HG03354 (cell line): Measurements from ENCODE around the gene DDX24.

Experiments used
- ATAC-seq: cut with Tn5 transposase; IDR thresholded peaks from one replicate; pipeline ENCODE4 v1.9.1; 2021; ENCODE audit warnings: mild to moderate bottlenecking; ENCODE audit not compliant: unreplicated experiment, poor library complexity, severe bottlenecking

DDX24 gene

DNA sequence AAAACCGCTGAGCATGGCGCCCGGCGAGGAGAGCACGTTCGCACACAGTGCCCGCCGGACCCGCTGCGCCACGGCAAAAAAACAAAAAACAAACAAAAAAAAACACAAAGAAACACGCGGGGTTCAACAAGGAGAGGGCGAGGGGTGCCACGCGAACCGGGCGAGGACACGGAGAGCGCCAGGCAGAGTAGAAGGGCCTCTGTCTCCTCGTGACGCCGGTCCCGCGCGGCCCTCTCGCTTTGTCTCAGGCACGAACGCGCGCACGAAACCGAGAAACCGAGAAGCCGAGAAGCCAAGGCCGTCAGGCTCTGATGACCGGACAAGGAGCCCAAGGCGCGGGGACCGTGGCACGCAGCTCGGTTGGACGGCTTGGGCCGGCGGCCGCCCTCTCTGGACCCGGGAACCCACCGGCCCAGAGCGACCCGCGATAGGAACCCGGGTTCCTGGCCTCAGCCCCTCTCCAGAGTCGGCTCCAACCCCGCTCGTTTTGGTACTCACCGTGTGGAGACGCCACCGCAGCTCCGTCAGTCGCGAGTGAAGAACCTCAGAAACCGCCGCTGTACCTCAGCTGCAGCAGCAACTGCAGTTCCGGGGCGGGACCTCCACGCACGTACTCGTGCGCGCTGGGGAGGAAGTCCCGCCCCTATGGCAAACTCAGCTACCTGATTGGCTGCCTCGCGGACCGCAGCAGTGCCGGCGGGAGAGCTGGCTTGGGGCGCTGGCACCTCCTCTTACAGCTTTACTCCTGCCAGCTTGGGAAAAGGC is at the start of gene DDX24, which contains the start of gene IFI27L1:
TSS of gene DDX24 (minus strand) at position 582 of the 765 bp plus-strand sequence. CDS start 1,460 bp downstream, outside the sequence.
TSS of gene IFI27L1 (plus strand) at position 690 of the 765 bp plus-strand sequence. CDS start 15,628 bp downstream, outside the sequence.
- peak; percentile 97 for ATAC-seq

GRCh38 chr14:94129758-94130414 is 48.9 kb upstream of the DDX24 start:
- ATAC-seq: no peak

DNA sequence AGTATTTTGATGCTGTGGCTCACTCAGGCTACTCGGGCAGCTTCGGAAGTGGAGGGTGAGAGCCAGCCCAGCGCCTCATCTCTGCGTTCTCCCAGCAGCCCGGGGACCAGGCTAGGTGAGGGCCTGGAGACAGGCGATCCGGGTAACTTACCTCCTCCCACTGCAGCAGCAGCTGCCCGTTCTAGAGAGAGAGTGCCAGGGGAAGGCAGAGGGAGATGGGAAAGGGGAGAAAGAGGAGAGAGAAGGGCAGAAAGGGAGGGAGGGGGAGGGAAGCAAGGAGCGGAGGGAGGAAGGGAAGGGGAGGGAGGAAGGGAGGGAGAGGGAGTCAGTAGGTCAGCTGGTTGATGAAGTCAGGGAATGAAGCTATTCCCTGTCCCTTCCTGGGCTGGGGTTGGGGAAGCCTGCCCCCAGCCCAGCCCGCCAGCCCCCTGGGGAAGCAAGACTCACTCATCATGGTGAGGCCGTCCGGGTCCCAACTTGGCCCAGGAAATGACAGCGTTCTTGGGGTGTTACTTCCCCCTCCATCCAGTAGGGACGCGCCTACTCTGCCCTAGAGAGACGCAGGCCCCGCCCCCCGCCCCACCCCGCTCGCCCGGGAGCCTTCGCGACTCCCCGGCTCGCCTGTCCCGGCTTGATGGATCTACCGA is 48.2 kb upstream of the DDX24 start, which contains the start of gene IFI27L2:
TSS of gene IFI27L2 (minus strand) at position 494 of the 647 bp plus-strand sequence. CDS start at position 454, 40 bp downstream.
- ATAC-seq: peak; percentile 96

DNA sequence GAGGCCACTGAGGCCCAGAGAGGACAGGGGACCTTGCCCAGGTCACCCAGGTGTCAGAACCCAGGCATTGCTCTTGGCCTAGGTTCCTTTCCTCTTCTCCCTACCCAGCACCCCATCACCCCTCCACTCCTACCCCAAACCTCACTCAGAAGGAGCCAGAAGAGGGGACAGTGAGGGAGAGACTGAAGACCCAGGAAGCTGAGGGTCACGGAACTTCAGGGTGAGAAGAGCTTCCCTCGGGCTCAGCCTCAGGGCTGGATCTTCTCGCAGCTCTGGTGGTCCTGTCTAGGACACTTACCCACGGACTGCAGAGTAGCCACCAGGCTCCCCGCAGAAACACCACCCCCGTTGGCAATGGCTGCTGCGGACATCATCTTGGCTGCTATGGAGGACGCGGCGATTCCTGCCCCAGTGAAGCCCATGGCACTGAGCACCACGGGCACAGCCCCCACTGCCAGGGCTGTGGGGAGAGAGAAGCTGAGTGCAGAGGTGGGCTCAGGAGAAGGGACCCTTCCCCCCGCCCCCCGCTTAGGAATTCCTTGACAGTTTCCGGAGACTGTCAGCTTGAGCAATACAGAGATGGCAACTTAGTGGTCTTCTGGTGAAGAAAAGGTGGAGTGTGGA is 47.3 kb upstream of the DDX24 start:
- ATAC-seq: no peak

DNA sequence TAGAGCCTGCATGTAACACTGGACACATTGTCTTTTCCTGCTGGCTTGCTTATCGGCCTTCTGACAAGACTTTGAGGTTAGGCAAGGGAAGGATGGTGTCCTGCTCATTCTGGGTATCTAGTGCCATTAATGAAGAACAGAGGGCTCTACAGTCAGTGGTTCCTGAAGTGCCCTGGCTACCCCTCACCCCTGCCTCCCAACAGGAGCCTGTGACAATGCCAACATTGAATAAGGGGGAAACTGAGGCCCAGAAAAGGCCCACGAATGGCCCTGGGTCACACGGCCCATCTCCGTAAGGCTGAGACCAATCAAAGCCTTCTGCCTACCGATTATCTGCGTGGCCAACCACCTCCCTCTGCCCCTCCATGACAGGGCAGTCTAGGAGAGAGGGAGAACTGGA is 46.3 kb upstream of the DDX24 start:
- ATAC-seq: no peak

- ATAC-seq: no peak
These were observed 45.8 kb upstream of the DDX24 start for GRCh38 chr14:94126800-94127199.

GRCh38 chr14:94126419-94126677 is 45.3 kb upstream of the DDX24 start:
- ATAC-seq: no peak

GRCh38 chr14:94125659-94126418 is 44.8 kb upstream of the DDX24 start:
- no peak for ATAC-seq

- no peak for ATAC-seq
These were observed 43.8 kb upstream of the DDX24 start for GRCh38 chr14:94124582-94125377.

- no peak for ATAC-seq
These were observed 42.9 kb upstream of the DDX24 start for GRCh38 chr14:94123868-94124267.

DNA sequence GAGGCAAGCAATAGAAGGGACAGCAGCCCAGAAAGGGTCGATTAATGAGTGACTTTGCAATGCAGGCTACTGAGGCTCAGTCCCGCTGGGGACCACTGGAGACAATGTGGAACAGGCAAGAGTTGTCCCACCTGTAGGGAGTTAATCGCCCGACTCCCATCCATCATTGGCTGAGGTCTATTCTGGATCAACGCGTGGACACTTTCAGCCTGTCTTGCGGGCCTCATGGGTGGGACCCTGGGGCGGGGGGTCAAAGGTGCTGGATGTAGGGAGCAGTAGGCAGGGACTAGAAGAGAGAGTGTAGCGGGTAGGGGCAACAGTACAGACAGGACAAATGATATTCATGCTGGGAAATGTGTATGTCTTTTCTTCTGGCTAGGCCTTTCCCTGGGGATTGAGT is 42.3 kb upstream of the DDX24 start:
- ATAC-seq: no peak

DNA sequence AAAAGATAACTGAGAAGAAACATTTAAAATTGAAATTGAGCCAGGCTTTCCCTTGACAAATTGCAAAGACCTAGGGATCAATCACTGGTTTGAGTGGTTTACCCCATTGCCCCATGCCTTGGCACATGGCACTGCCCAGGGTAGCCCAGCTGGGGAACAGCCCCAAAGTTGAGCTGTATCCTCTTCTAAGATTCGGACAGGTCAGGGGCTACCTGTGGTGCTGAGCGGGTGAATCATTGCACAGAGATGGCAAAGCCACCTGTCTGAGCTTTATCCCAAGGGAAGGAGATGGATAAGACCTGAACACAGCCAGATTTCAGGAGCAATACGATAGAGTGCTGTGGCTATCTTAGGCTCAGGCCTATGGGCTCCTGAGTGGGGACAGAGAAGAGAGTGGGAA is 41.4 kb upstream of the DDX24 start:
- ATAC-seq: no peak

DNA sequence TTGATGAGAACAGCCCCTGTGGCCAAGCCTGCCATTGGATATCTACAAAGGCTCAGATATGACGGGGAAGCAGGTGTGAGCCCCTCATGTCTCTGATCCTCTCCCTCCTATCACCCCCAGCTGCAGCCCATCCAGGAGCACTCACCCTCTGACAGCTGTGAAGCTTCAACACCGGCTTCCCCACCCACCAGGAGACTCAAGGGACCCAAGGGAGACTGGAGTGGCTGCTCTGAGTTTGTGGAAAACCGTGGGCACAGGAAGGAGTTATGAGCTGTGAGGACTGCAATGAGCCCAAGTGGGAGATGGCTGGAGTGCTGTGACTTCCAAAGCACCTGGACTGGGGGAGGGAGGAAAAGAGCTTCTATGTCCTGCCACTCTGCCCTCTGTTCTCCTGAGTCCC is 40.5 kb upstream of the DDX24 start:
- no peak for ATAC-seq

DNA sequence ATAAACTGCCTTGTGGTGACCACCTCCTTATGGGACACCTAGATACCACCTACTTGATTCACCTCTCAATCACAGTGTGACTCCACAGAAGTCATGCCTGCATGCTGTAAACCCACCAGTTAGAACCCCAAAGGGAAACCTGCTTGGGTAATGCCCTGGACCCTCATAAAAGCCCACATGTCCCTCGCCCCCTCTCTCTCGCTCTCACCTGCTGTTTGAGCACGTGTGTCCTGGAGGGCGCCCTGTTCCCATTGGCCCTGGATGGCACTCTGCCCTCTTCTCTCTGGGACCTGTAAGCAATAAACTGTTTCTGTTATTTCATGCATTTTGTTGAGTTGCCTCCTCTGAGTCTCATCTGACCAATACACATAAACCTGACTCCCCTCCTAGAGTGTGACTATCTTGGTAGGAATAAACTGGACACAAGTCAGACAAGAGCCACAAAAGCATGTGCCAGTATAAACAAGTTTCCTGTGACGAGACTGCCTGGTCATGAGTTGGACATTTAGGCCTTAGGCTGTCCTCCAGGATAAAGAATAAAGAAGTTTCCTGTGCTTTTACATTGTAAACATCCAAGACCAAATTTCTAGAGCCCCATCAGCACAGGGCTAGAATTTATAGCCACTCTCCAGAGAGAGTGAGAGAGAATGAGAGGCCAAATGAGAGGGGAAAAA is 39.8 kb upstream of the DDX24 start:
- ATAC-seq: no peak

DNA sequence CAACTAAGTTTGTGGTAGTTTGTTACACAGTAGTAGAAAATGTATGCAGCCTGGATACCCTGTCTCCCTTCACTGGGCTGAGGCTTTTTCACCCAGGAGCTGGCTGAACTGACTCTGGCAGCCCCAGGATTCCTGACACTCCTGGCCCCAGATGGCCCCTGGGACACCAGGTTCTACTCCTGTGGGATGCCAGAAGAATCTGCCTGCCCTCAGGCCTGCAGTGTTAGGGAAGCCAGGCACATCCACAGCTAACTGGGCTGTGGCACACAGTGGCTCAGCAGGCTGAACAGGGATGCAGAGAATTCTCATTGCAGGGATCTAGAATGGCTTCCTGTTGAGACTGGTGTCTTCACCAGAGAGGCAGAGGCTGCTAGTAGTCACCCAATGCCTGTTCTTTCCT is 38.1 kb upstream of the DDX24 start:
- ATAC-seq: no peak

DNA sequence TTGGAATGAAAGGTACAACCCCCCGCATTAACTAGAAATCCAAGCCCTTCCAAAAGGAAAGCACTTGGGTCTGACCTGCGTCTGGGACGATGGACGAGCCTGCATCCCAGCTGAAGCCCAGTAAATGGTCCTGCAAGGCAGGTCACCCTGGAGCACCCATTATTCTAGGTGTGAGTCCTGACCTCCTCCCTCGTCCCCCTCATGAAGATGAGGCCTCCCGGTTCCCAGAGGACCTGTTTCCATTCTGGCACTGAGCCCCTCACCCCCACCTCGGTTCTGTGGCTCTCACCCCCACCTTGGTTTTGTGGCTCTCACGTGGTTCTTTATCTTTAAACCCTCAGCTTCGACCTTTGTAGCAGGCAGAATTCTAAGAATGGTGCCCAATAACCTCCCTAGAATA is 36.9 kb upstream of the DDX24 start:
- ATAC-seq: no peak

GRCh38 chr14:94116701-94117100 is 35.7 kb upstream of the DDX24 start:
- ATAC-seq: no peak

DNA sequence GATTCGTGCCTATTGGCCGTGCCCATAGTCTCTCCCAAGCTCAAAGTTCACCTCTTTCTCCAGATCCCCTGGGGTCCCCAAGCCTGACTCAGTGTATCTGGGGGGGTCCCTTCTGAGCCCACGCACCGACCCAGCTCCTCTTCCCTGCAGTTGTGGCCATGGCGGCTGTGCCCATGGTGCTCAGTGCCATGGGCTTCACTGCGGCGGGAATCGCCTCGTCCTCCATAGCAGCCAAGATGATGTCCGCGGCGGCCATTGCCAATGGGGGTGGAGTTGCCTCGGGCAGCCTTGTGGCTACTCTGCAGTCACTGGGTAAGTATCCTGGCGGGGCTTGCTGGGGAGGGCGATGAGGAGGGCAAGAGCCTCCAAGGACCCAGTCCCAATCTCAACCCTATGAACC is 34.6 kb upstream of the DDX24 start:
- ATAC-seq: no peak
